GM12878 (cell line): ENCODE data around the gene LRRC26. TPM values are rescaled to one million over a fixed set of nuclear protein-coding genes. Genes with fewer than 3 reads are reported as not detected.

Experiments
- ATAC-seq: fragments of 200-7000 bp; cut with Tn5 transposase; 3 replicates; pipeline ENCODE4 v1.9.1; 2020; ENCODE audit warnings: mild to moderate bottlenecking, moderate library complexity
- BruUV-seq: library from RNA; stranded (reverse); fragments of 400-500 nt; replicated peaks from 2 replicates; lab custom pipeline; 2021; lab: Mats Ljungman, UMichigan
- CTCF ChIA-PET: fragments of 300-600 bp; sonication (Branson Sonifier 250); formaldehyde crosslinking; extraction: SDS; loops from one replicate; lab custom pipeline; 2021; ENCODE audit warnings: inconsistent platforms; lab: Yijun Ruan, JAX
- POLR2A ChIA-PET: fragments of 350-600 bp; formaldehyde crosslinking; extraction: SDS; loops from one replicate; lab custom pipeline; 2021; ENCODE audit warnings: inconsistent platforms; lab: Charles Lee
- RAD21 ChIA-PET: fragments of 300-600 bp; sonication (Branson Sonifier 250); formaldehyde crosslinking; loops from one replicate; lab custom pipeline; 2023; ENCODE audit warnings: antibody characterized with exemption; ENCODE audit not compliant: unreplicated experiment; lab: Charles Lee
- SMC1A ChIA-PET: fragments of 300-600 bp; sonication (Branson Sonifier 250); formaldehyde crosslinking; loops from one replicate; lab custom pipeline; 2023; ENCODE audit not compliant: unreplicated experiment, uncharacterized antibody; lab: Charles Lee
- DNase-seq: peaks from one replicate; pipeline ENCODE4 v3.0.0-alpha.2; 2011; ENCODE audit warnings: low read depth, low spot score
- FAIRE-seq: peaks from 3 replicates; lab custom pipeline; 2011; peaks lifted over from hg19 to GRCh38; lab: Jason Lieb, UNC
- H2AFZ ChIP-seq: 2 replicates; pipeline ENCODE4 v1.6.0; 2011; ENCODE audit warnings: low read depth, low read length, control low read depth; ENCODE audit not compliant: control insufficient read depth
- H3K27ac ChIP-seq: 2 replicates; pipeline ENCODE4 v1.5.1; 2011; ENCODE audit warnings: control low read depth; ENCODE audit not compliant: control insufficient read depth, insufficient read depth
- H3K27me3 ChIP-seq, 2 experiments: replicated peaks in 1 of 2; 2 replicates each; pipeline versions ENCODE4 v1.6.0 to v1.6.1; 2011; ENCODE audit warnings: low read length in 1 of 2; ENCODE audit not compliant: control insufficient read depth in 2 of 2, insufficient read depth in 2 of 2
- H3K36me3 ChIP-seq, 2 experiments: 2 replicates each; pipeline ENCODE4 v1.5.1; 2011; ENCODE audit warnings: low read length in 1 of 2; ENCODE audit not compliant: control insufficient read depth in 2 of 2, insufficient read depth in 2 of 2
- H3K4me1 ChIP-seq: 2 replicates; pipeline ENCODE4 v1.6.1; 2011; ENCODE audit warnings: mild to moderate bottlenecking, low read length, moderate library complexity, mixed read lengths; ENCODE audit not compliant: control insufficient read depth, insufficient read depth
- H3K4me2 ChIP-seq: 2 replicates; pipeline ENCODE4 v1.6.0; 2011; ENCODE audit warnings: control low read depth; ENCODE audit not compliant: control insufficient read depth, insufficient read depth
- H3K4me3 ChIP-seq: fragments of 200-600 bp; sonication (generic); 2 replicates; pipeline ENCODE4 v1.5.1; 2016
- H3K79me2 ChIP-seq: 2 replicates; pipeline ENCODE4 v1.6.0; 2011; ENCODE audit warnings: low read length; ENCODE audit not compliant: control insufficient read depth, insufficient read depth
- H3K9ac ChIP-seq: 2 replicates; pipeline ENCODE4 v1.8.0; 2011; ENCODE audit warnings: low read length, control low read depth, mixed read lengths; ENCODE audit not compliant: control insufficient read depth, insufficient read depth
- H3K9me3 ChIP-seq: replicated peaks from 3 replicates; pipeline ENCODE4 v1.5.1; 2011; ENCODE audit warnings: mild to moderate bottlenecking, low read length; ENCODE audit not compliant: control insufficient read depth, insufficient read depth
- H4K20me1 ChIP-seq: 2 replicates; pipeline ENCODE4 v1.6.0; 2011; ENCODE audit not compliant: control insufficient read depth, insufficient read depth
- BRCA1 ChIP-seq: IDR thresholded peaks from 2 replicates; pipeline ENCODE4 v1.6.1; 2011; ENCODE audit warnings: low read depth, low read length, improper control_type of control experiment
- CBX5 ChIP-seq: sonication (generic); IDR thresholded peaks from 2 replicates; pipeline ENCODE4 v1.6.1; 2016; ENCODE audit warnings: low read depth, moderate library complexity, mild to moderate bottlenecking, inconsistent platforms
- CEBPZ ChIP-seq: fragments of 150-350 bp; IDR thresholded peaks from 2 replicates; pipeline ENCODE4 v1.6.1; 2016; ENCODE audit warnings: low read depth, low read length
- HDGF ChIP-seq: fragments of 450-650 bp; IDR thresholded peaks from 2 replicates; pipeline ENCODE4 v1.6.1; 2016; ENCODE audit warnings: antibody characterized with exemption
- MXI1 ChIP-seq: fragments of 150-350 bp; IDR thresholded peaks from 2 replicates; pipeline ENCODE4 v1.6.1; 2011; ENCODE audit warnings: low read depth, mild to moderate bottlenecking, inconsistent platforms, low read length, improper control_type of control experiment
- SPI1 ChIP-seq: IDR thresholded peaks from 2 replicates; pipeline ENCODE4 v1.6.1; 2011; ENCODE audit warnings: low read depth, mild to moderate bottlenecking, low read length, moderate library complexity, borderline replicate concordance; ENCODE audit not compliant: insufficient read depth
- TCF12 ChIP-seq: IDR thresholded peaks from 2 replicates; pipeline ENCODE4 v1.6.1; 2011; ENCODE audit warnings: low read depth, mild to moderate bottlenecking, low read length
- ZNF274 ChIP-seq: IDR thresholded peaks from one replicate; pipeline ENCODE4 v1.8.0; 2011; ENCODE audit not compliant: insufficient read length, insufficient read depth
- ZNF622 ChIP-seq: fragments of 450-650 bp; IDR thresholded peaks from 2 replicates; pipeline ENCODE4 v1.6.1; 2017; ENCODE audit warnings: mild to moderate bottlenecking, inconsistent platforms
- WGBS: methylation state at CpG from one replicate; pipeline ENCODE4 v1.1.6; 2016; ENCODE audit warnings: low lambda C conversion rate; ENCODE audit not compliant: insufficient replicate concordance, insufficient coverage; ENCODE audit errors: missing lambda C conversion rate; 5-methylcytosine and 5-hydroxymethylcytosine counted together
- in situ Hi-C: fragments of 300-500 bp; cut with MboI; formaldehyde crosslinking; loops from 9 replicates; pipeline ENCODE4 v1.14.3; 2018; ENCODE audit warnings: mixed read lengths
- intact Hi-C: fragments of 100-400 bp; cut with micrococcal nuclease; formaldehyde crosslinking; loops from one replicate; pipeline ENCODE4 v1.14.2; 2022; ENCODE audit not compliant: unreplicated experiment
- polyA plus RNA-seq, 11 experiments: library from polyadenylated mRNA; depleted of rRNA in 4 of 11; unstranded in 6 of 11; stranded (reverse) in 5 of 11; fragments of >200 nt; fragmentation: Nextera tagmentation in 4 of 11; fragmentation: Illumina TruSeq in 1 of 11; extraction: Ambion mirVana in 4 of 11; extraction: Trizol in 1 of 11; gene quantifications; 1 replicate in 1 of 11; 2 replicates in 10 of 11; pipeline versions ENCODE4 v1.2.1 to v1.2.3, GENCODE V29; 2011 to 2016; ENCODE audit warnings: inconsistent platforms in 2 of 11, missing spikeins in 2 of 11, low read depth in 1 of 11
- total RNA-seq, 4 experiments: library from RNA; depleted of rRNA in 3 of 4; stranded (reverse); fragments of >200 nt in 3 of 4; fragmentation: Illumina TruSeq in 1 of 4; extraction: Trizol in 1 of 4; gene quantifications; 2 replicates each; pipeline versions ENCODE4 v1.2.1 to v1.2.3, GENCODE V29; 2013 to 2021
- TF ChIP-seq, protein P1 (sequence below): fragments of 450-650 bp; IDR thresholded peaks from 2 replicates; pipeline ENCODE4 v1.6.1; 2016; ENCODE audit warnings: mild to moderate bottlenecking

The LRRC26 gene
- total and polyA plus RNA-seq, 10 of the 15 experiments (the other 5 are each of a cell fraction or from before 2014, with no cell fraction given), result 0.29 to 0.91 (median 0.64) TPM; not detected in 5

DNA sequence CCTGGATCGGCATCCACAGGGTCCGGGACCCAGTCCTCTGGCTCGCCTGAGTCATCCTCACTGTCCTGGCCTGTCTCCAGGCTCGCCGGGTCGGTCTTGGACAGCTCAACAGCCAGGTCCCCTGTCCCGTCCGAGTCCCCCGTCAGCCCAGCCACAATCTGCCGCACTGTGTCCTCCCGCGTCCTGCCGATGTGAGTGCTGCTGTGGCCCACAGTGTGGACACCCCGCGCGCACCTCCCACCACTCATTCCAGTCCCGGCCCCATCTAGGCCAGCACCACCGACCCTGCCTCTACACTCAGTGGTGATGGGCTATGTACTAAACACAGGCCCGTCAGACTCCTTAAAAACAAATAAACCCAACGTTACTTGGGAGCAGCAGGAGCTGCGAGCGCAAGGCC lies 11.8 kb upstream of the LRRC26 start:
- H4K20me1 ChIP-seq, result no peaks in the 10 kb centered on the region
- POLR2A ChIA-PET, result interaction anchor here (0.6 kb wide), 1 partner anchor 88 kb away, joined by 3 read pairs; no protein-coding TSS in a partner anchor
- 93% methylated on average over 20 of the region's 22 CpGs for WGBS

More for the DNA sequence above, 11.8 kb upstream of the LRRC26 start:
- FAIRE-seq (no peak), ATAC-seq (no peak), DNase-seq (no peak)
- Histone ChIP-seq H3K9me3 (no peaks in the 10 kb centered on the region), H3K79me2 (peaks cover 4% of the 10 kb centered on the region), H3K27ac (no peak overlapping the region), H3K9ac (no peak overlapping the region), H3K4me1 (peaks cover 4% of the 10 kb centered on the region; the same call in 1 of the 2 replicates), H2AFZ (no peak overlapping the region), H3K36me3 (peaks cover 7 to 28% of the 10 kb centered on the region in 2 experiments), H3K4me3 (no peak overlapping the region), H3K4me2 (no peak overlapping the region), H3K27me3 (no peaks in the 10 kb centered on the region)
- ChIA-PET SMC1A (no interaction called here), CTCF (no interaction called here), RAD21 (no interaction called here)
- no TSS peak for BruUV-seq
- intact Hi-C loops (no loop called here), in situ Hi-C loops (no loop called here)
- TF ChIP-seq MXI1 (no peak), CEBPZ (no peak), BRCA1 (no peak), ZNF622 (no peak), CBX5 (no peak), TCF12 (no peak), ZNF274 (no peak), SPI1 (no peak), HDGF (no peak)
- TF ChIP-seq, protein P1, sequence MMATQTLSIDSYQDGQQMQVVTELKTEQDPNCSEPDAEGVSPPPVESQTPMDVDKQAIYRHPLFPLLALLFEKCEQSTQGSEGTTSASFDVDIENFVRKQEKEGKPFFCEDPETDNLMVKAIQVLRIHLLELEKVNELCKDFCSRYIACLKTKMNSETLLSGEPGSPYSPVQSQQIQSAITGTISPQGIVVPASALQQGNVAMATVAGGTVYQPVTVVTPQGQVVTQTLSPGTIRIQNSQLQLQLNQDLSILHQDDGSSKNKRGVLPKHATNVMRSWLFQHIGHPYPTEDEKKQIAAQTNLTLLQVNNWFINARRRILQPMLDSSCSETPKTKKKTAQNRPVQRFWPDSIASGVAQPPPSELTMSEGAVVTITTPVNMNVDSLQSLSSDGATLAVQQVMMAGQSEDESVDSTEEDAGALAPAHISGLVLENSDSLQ, result no peak
